ENCODE measurements around the gene AP2B1. TPM values are rescaled to one million over a fixed set of nuclear protein-coding genes. Genes with fewer than 3 reads are reported as not detected.

AP2B1 gene
- total RNA-seq, 1 experiment from 2014 or later: 217 TPM

DNA sequence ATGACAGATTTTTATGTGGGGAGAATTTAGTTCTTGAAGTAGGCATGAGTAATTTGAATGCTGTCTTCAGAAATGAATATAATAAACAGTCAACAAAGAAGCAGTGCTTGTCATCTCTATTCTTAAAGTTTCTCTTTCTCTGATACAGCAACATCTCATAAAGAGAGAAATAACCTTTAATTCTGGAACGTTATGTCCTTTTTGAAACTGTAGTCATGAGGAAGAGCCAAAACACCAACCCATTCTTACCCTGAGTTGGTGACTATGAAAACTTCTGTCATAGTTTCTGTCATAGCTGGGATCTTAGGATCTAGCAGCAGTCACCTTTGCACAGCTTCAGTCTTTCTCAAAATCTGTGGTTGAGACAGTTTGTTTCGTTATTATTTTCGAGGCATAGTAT lies 129.1 kb downstream of the AP2B1 start:
- Histone ChIP-seq H3K9me3 (ENCODE audit: control insufficient read depth, low read depth, low read length) (no peaks in the 10 kb centered on the region), H2BK5ac (ENCODE audit: insufficient read length, low read length) (no peak overlapping the region), H3K9ac (ENCODE audit: extremely low read depth, insufficient read length, low read length) (no peak overlapping the region), H4K20me1 (ENCODE audit: control insufficient read depth, insufficient read depth, insufficient read length) (no peaks in the 10 kb centered on the region), H3K18ac (ENCODE audit: insufficient read length, low read depth, low read length) (no peak overlapping the region), H2BK12ac (ENCODE audit: insufficient read length, low read depth, low read length) (no peak overlapping the region), H2BK20ac (ENCODE audit: low read depth, low read length, poor library complexity, severe bottlenecking) (no peak overlapping the region), H3K4me1 (ENCODE audit: insufficient read depth, low read length) (no peaks in the 10 kb centered on the region), H3K27me3 (ENCODE audit: insufficient read depth, low read length) (no peaks in the 10 kb centered on the region), H4K91ac (ENCODE audit: insufficient read length, low read depth, low read length) (no peak overlapping the region), H2BK120ac (ENCODE audit: low read depth, low read length, poor library complexity, severe bottlenecking) (no peak overlapping the region), H3K23me2 (ENCODE audit: insufficient read length, low read depth, low read length, poor library complexity, severe bottlenecking) (no peaks in the 10 kb centered on the region), H3K4ac (ENCODE audit: low read depth, low read length) (no peak overlapping the region), H3K56ac (ENCODE audit: insufficient read length, low read depth, low read length) (no peak overlapping the region), H3T11ph (ENCODE audit: low read length) (no peak overlapping the region), H2AK5ac (ENCODE audit: insufficient read length, low read length) (no peak overlapping the region), H3K14ac (ENCODE audit: insufficient read depth, low read length) (no peak overlapping the region), H2BK15ac (ENCODE audit: low read depth, low read length) (no peak overlapping the region), H3K27ac (ENCODE audit: insufficient read length, low read depth, low read length) (no peak overlapping the region), H3K4me2 (ENCODE audit: insufficient read depth, insufficient read length, low read length) (no peak overlapping the region), H4K5ac (ENCODE audit: insufficient read length, low read depth, low read length) (no peak overlapping the region), H4K8ac (replicated peaks; ENCODE audit: insufficient read length, low read depth, low read length) (no peak overlapping the region), H3K79me2 (ENCODE audit: insufficient read depth, low read length) (0 out of 2 replicates have a peak, but pooled peaks cover 2% of the 10 kb centered on the region), H3K79me1 (ENCODE audit: insufficient read depth, low read depth, low read length, poor library complexity, severe bottlenecking) (no peaks in the 10 kb centered on the region), H2AFZ (ENCODE audit: low read length) (no peak overlapping the region), H3K23ac (ENCODE audit: insufficient read length, low read depth, low read length) (no peak overlapping the region)
- no CpG with 5 or more reads among the region's 3 CpGs for WGBS (ENCODE audit: extremely low coverage, insufficient read length, low lambda C conversion rate)
- no peaks in the 10 kb centered on the region for H3K9me3 Mint-ChIP-seq
- TF ChIP-seq, protein P1, sequence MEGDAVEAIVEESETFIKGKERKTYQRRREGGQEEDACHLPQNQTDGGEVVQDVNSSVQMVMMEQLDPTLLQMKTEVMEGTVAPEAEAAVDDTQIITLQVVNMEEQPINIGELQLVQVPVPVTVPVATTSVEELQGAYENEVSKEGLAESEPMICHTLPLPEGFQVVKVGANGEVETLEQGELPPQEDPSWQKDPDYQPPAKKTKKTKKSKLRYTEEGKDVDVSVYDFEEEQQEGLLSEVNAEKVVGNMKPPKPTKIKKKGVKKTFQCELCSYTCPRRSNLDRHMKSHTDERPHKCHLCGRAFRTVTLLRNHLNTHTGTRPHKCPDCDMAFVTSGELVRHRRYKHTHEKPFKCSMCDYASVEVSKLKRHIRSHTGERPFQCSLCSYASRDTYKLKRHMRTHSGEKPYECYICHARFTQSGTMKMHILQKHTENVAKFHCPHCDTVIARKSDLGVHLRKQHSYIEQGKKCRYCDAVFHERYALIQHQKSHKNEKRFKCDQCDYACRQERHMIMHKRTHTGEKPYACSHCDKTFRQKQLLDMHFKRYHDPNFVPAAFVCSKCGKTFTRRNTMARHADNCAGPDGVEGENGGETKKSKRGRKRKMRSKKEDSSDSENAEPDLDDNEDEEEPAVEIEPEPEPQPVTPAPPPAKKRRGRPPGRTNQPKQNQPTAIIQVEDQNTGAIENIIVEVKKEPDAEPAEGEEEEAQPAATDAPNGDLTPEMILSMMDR (conservative IDR thresholded peaks at IDR 0.05): no peak
- no peak for DNase-seq
- H3K27ac Mint-ChIP-seq: no peak overlapping the region
- H3K4me1 Mint-ChIP-seq: no peaks in the 10 kb centered on the region
- no peak overlapping the region for H3K4me3 Mint-ChIP-seq
- peaks cover 4 to 31% (median 28%) of the 10 kb centered on the region in 3 experiments; a peak in 6 of 7 replicates for H3K36me3 Mint-ChIP-seq (ENCODE audit: insufficient read depth in 1 of 3, low read depth in 3 of 3)
- no peaks in the 10 kb centered on the region for H3K27me3 Mint-ChIP-seq (ENCODE audit: low read depth)

All from H9 (cell line).